ENCODE measurements around the gene MRPL43. TPM values are rescaled to one million over a fixed set of nuclear protein-coding genes. Genes with fewer than 3 reads are reported as not detected.

The MRPL43 gene
- polyA plus RNA-seq, 2 of the 4 experiments (the other 2 are of a cell fraction): 76.3 to 83.4 TPM

DNA sequence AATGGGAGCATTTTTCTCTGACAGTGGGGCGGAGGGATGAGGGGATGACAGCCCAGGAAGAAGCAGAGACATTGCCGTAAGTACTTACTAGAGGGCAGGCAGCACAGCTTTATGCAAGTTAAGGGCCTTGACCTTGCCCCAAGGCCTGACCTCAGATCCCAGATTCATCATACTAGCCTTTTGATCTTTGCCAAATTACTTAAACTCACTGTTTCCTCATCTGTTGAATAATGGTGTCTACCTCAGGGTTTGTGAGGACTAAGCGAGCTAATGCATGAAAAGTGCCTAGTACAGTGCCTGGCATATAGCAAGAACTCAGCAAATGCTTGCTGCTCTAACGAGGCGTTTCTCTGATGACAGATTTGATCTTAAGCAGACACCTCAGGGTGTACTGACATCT lies 21.5 kb downstream of the MRPL43 start (continued):
- TF ChIP-seq TFCP2L1 (CRISPR knock-in tag; IDR thresholded peaks at IDR 0.05) (no peak), SMC3 (IDR thresholded peaks at IDR 0.05) (no peak), HOXA7 (CRISPR knock-in tag; IDR thresholded peaks at IDR 0.05) (no peak)

DNA sequence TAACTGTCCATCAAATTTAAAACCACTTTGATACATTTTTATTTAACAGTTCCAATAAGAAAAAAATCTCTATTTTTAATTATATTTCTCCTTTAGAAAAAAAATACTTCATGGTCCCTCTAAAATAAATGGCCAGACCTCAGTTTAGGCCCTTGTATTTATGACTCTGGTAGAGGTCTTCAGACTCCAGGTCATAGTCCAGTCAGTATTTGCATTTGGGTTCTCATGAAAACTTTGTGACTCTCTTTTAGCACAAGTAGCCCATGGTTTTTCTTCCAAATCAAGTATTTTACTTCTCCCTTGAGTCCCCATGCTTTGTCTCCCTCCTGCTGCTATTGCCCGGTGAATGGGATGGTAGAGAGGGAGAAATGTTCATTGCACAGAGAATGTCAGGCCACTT lies 23.5 kb downstream of the MRPL43 start:
- DNase-seq (ENCODE audit: low read depth in 1 of 2, low spot score in 1 of 2) (no peak), FAIRE-seq (no peak), ATAC-seq (no peak)
- H3K27ac ChIP-seq: no peak overlapping the region
- ChIA-PET CTCF (interaction anchor here (1.8 to 5.1 kb wide), 3 partner anchors 19 to 51 kb away, joined by 4 to 22 read pairs (median 5); no protein-coding TSS in a partner anchor), POLR2A (no interaction called here)
- no peaks in the 10 kb centered on the region for H3K9me3 ChIP-seq
- no peak for TF ChIP-seq HEYL (CRISPR knock-in tag; IDR thresholded peaks at IDR 0.05)
- TF ChIP-seq SREBF2 (IDR thresholded peaks at IDR 0.05): no peak
- no peak for TF ChIP-seq RFX5 (IDR thresholded peaks at IDR 0.05)
- no peak for TF ChIP-seq CHD2 (IDR thresholded peaks at IDR 0.05; ENCODE audit: low read length, partially characterized antibody)
- TF ChIP-seq PHF8 (IDR thresholded peaks at IDR 0.05; ENCODE audit: borderline replicate concordance, low read depth): no peak
- TF ChIP-seq ZC3H11A (IDR thresholded peaks at IDR 0.05): no peak
- TF ChIP-seq, protein P1, sequence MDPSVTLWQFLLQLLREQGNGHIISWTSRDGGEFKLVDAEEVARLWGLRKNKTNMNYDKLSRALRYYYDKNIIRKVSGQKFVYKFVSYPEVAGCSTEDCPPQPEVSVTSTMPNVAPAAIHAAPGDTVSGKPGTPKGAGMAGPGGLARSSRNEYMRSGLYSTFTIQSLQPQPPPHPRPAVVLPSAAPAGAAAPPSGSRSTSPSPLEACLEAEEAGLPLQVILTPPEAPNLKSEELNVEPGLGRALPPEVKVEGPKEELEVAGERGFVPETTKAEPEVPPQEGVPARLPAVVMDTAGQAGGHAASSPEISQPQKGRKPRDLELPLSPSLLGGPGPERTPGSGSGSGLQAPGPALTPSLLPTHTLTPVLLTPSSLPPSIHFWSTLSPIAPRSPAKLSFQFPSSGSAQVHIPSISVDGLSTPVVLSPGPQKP (IDR thresholded peaks at IDR 0.05; ENCODE audit: low read depth, low read length): no peak
- TF ChIP-seq, protein P2, sequence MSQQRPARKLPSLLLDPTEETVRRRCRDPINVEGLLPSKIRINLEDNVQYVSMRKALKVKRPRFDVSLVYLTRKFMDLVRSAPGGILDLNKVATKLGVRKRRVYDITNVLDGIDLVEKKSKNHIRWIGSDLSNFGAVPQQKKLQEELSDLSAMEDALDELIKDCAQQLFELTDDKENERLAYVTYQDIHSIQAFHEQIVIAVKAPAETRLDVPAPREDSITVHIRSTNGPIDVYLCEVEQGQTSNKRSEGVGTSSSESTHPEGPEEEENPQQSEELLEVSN (IDR thresholded peaks at IDR 0.05; ENCODE audit: borderline replicate concordance, low read depth): no peak
- H3K4me1 ChIP-seq: peaks cover 3% of the 10 kb centered on the region
- H3K4me2 ChIP-seq: no peak overlapping the region
- 79% methylated on average over 1 of the region's 1 CpG for WGBS (ENCODE audit: missing lambda C conversion rate)
- no peak overlapping the region for H3K4me3 ChIP-seq

DNA sequence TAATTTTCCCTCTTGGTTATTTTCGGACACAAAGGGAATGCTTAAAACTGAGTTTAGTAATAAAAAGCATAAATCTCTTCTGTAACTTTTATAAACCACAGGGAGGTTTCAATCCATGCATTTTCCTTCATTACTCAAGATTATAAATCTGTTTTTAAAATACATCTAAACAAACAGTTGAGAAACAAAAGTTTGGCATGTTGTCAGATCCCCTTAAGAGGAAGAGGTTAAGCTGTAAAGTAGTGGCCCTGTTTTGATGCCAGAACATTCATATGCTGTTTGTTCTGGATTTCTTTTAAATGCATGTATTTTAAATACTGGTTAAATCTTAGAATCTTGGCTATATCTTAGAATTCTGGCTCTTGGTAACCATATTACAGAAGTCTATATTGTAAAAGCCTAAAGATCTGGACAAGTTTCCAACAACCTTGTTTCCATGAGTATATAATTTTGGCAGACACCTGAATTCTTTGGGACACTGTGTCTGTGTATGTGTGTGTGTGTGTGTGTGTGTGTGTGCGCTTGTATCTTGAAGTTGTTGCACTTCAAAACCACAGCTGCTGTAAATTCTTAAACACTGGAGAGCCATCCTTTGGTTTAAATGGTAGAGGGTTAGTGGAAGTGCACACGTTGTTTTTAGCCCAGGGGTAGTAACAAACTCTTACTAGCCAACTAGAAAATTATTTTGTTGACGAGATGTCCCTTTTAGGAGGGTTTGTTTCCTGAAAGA lies 24.8 kb downstream of the MRPL43 start:
- ChIA-PET CTCF (interaction anchor here (1.8 kb wide), 1 partner anchor 36 kb away, joined by 4 read pairs; no protein-coding TSS in a partner anchor), POLR2A (no interaction called here)
- Histone ChIP-seq H3K4me1 (no peaks in the 10 kb centered on the region), H3K9me3 (no peaks in the 10 kb centered on the region), H3K27ac (no peak overlapping the region), H3K4me2 (no peak overlapping the region), H3K4me3 (no peak overlapping the region)
- no peak for DNase-seq (ENCODE audit: low read depth in 1 of 2, low spot score in 1 of 2)
- 88% methylated on average over 4 of the region's 4 CpGs for WGBS (ENCODE audit: missing lambda C conversion rate)
- no peak for FAIRE-seq
- no peak for TF ChIP-seq FOXS1 (CRISPR knock-in tag; IDR thresholded peaks at IDR 0.05)
- TF ChIP-seq FOSL2 (IDR thresholded peaks at IDR 0.05): no peak
- no peak for TF ChIP-seq FOSL2 (CRISPR knock-in tag; IDR thresholded peaks at IDR 0.05)
- no peak for TF ChIP-seq MYC (IDR thresholded peaks at IDR 0.05; ENCODE audit: borderline replicate concordance, low read length)
- TF ChIP-seq EP300 (IDR thresholded peaks at IDR 0.05): no peak
- no peak for TF ChIP-seq JUN (IDR thresholded peaks at IDR 0.05)
- TF ChIP-seq POLR2AphosphoS2 (conservative IDR thresholded peaks at IDR 0.05; ENCODE audit: low read length): no peak
- TF ChIP-seq GATA3 (IDR thresholded peaks at IDR 0.05; ENCODE audit: borderline replicate concordance): no peak
- TF ChIP-seq, protein P2 (IDR thresholded peaks at IDR 0.05; ENCODE audit: borderline replicate concordance, low read depth): no peak
- TF ChIP-seq RFX5 (IDR thresholded peaks at IDR 0.05): no peak
- TF ChIP-seq CBX8 (IDR thresholded peaks at IDR 0.05): no peak
- TF ChIP-seq, protein P3, sequence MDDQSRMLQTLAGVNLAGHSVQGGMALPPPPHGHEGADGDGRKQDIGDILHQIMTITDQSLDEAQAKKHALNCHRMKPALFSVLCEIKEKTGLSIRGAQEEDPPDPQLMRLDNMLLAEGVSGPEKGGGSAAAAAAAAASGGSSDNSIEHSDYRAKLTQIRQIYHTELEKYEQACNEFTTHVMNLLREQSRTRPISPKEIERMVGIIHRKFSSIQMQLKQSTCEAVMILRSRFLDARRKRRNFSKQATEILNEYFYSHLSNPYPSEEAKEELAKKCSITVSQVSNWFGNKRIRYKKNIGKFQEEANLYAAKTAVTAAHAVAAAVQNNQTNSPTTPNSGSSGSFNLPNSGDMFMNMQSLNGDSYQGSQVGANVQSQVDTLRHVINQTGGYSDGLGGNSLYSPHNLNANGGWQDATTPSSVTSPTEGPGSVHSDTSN (IDR thresholded peaks at IDR 0.05): no peak
- TF ChIP-seq BHLHE40 (IDR thresholded peaks at IDR 0.05; ENCODE audit: low read depth, low read length): no peak
- TF ChIP-seq CEBPB (IDR thresholded peaks at IDR 0.05): no peak
- TF ChIP-seq SREBF2 (IDR thresholded peaks at IDR 0.05): no peak
- no peak for ATAC-seq

Measured in A549 (cell line).